B cell (primary cell): ENCODE measurements around the gene RASA3. TPM values are rescaled to one million over a fixed set of nuclear protein-coding genes. Genes with fewer than 3 reads are reported as not detected.

Experiments
- ATAC-seq: fragments of 200-7000 bp; cut with Tn5 transposase; one replicate; pipeline ENCODE4 v1.10.0; 2021; ENCODE audit warnings: low read depth, mild to moderate bottlenecking, moderate number of reproducible peaks, moderate library complexity
- CTCF ChIA-PET: fragments of 350-600 bp; sonication (Branson Sonifier 250); formaldehyde crosslinking; loops from one replicate; lab custom pipeline; 2021; ENCODE audit warnings: antibody characterized with exemption, inconsistent platforms; lab: Charles Lee
- POLR2A ChIA-PET: fragments of 350-600 bp; sonication (Branson Sonifier 250); formaldehyde crosslinking; loops from one replicate; lab custom pipeline; 2021; ENCODE audit warnings: antibody characterized with exemption; lab: Charles Lee
- DNase-seq: peaks from one replicate; pipeline ENCODE4 v3.0.0; 2013
- H2AFZ ChIP-seq: 2 replicates; pipeline ENCODE4 v1.6.1; 2012; ENCODE audit warnings: mild to moderate bottlenecking, low read depth, low read length; ENCODE audit not compliant: insufficient read depth, poor library complexity, severe bottlenecking
- H3K27ac ChIP-seq, 2 donors: 1 replicate in 1 of 2; 2 replicates in 1 of 2; pipeline ENCODE4 v1.5.1; 2012 to 2013; ENCODE audit warnings: low read length in 2 of 2, mild to moderate bottlenecking in 2 of 2, moderate library complexity in 1 of 2
- H3K27me3 ChIP-seq, 4 experiments: fragments of 200-600 bp in 1 of 4; sonication (generic) in 1 of 4; replicated peaks in 1 of 4; 1 replicate in 2 of 4; 2 replicates in 2 of 4; pipeline versions ENCODE4 v1.6.1 to v1.7.0; 2013 to 2016; ENCODE audit warnings: low read length in 3 of 4, mild to moderate bottlenecking in 2 of 4, mixed read lengths in 1 of 4, moderate library complexity in 1 of 4; ENCODE audit not compliant: insufficient read depth in 4 of 4, control insufficient read depth in 3 of 4; ENCODE audit errors: control extremely low read depth in 1 of 4
- H3K36me3 ChIP-seq, 2 experiments: replicated peaks in 1 of 2; 1 replicate in 1 of 2; 2 replicates in 1 of 2; pipeline versions ENCODE4 v1.6.1 to v1.7.1; 2013; ENCODE audit warnings: low read length in 1 of 2; ENCODE audit not compliant: insufficient read depth in 2 of 2, control insufficient read depth in 1 of 2; ENCODE audit errors: control extremely low read depth in 1 of 2, extremely low read depth in 1 of 2
- H3K4me1 ChIP-seq, 2 donors: fragments of 200-600 bp in 1 of 2; sonication (generic) in 1 of 2; 1 replicate in 1 of 2; 2 replicates in 1 of 2; pipeline versions ENCODE4 v1.5.1 to v1.6.1; 2013 to 2017; ENCODE audit warnings: low read length in 2 of 2; ENCODE audit not compliant: control insufficient read depth in 2 of 2, insufficient read depth in 2 of 2
- H3K4me2 ChIP-seq: replicated peaks from 2 replicates; pipeline ENCODE3; 2012; ENCODE audit warnings: mild to moderate bottlenecking, low read depth, low read length; ENCODE audit not compliant: poor library complexity, severe bottlenecking
- H3K4me3 ChIP-seq, 5 experiments: fragments of 200-600 bp in 1 of 5; sonication (generic) in 1 of 5; 1 replicate in 3 of 5; 2 replicates in 2 of 5; pipeline versions ENCODE4 v1.5.1 to v1.7.0; 2011 to 2016; ENCODE audit warnings: low read length in 4 of 5, mild to moderate bottlenecking in 4 of 5, low read depth in 2 of 5, control low read depth in 1 of 5, moderate library complexity in 1 of 5; ENCODE audit not compliant: insufficient read depth in 1 of 5; ENCODE audit errors: control extremely low read depth in 1 of 5, extremely low read depth in 1 of 5
- H3K79me2 ChIP-seq: fragments of 200-600 bp; sonication (generic); one replicate; pipeline ENCODE4 v1.6.0; 2016; ENCODE audit warnings: low read length; ENCODE audit not compliant: control insufficient read depth, insufficient read depth
- H3K9ac ChIP-seq: fragments of 200-600 bp; sonication (generic); 2 replicates; pipeline ENCODE4 v1.6.1; 2017; ENCODE audit warnings: mild to moderate bottlenecking, low read length, moderate library complexity
- H3K9me3 ChIP-seq, 3 donors: one replicate each; pipeline versions ENCODE4 v1.6.1 to v1.7.1; 2013; ENCODE audit warnings: low read length in 2 of 3; ENCODE audit not compliant: control insufficient read depth in 2 of 3, insufficient read depth in 1 of 3; ENCODE audit errors: control extremely low read depth in 1 of 3
- H4K20me1 ChIP-seq: 2 replicates; pipeline ENCODE4 v1.6.0; 2012; ENCODE audit warnings: mild to moderate bottlenecking, low read length; ENCODE audit not compliant: insufficient read depth, control insufficient read depth, poor library complexity, severe bottlenecking
- H3K27ac Mint-ChIP-seq: one replicate; pipeline ENCODE4 v1.8.0; 2021; ENCODE audit warnings: mixed read lengths
- H3K27me3 Mint-ChIP-seq: one replicate; pipeline ENCODE4 v1.8.0; 2021; ENCODE audit warnings: mixed read lengths
- H3K4me1 Mint-ChIP-seq: one replicate; pipeline ENCODE4 v1.8.0; 2021; ENCODE audit warnings: mixed read lengths
- H3K4me3 Mint-ChIP-seq: one replicate; pipeline ENCODE4 v1.8.0; 2021; ENCODE audit warnings: mixed read lengths
- H3K9me3 Mint-ChIP-seq: one replicate; pipeline ENCODE4 v1.8.0; 2022; ENCODE audit warnings: mixed read lengths; ENCODE audit not compliant: insufficient read depth
- CTCF ChIP-seq: fragments of 200-600 bp; IDR thresholded peaks from one replicate; pipeline ENCODE4 v1.8.0; 2022; ENCODE audit warnings: antibody characterized with exemption, mild to moderate bottlenecking
- EZH2 ChIP-seq: IDR thresholded peaks from 2 replicates; pipeline ENCODE4 v1.6.1; 2012; ENCODE audit warnings: borderline replicate concordance, low read depth, mild to moderate bottlenecking, moderate library complexity, low read length; ENCODE audit not compliant: insufficient read depth, poor library complexity, severe bottlenecking
- WGBS: methylation state at CpG from one replicate; pipeline ENCODE4 v1.1.5; 2013; ENCODE audit warnings: missing lambda C conversion rate; ENCODE audit not compliant: insufficient coverage; 5-methylcytosine and 5-hydroxymethylcytosine counted together
- intact Hi-C: fragments of 100-400 bp; cut with micrococcal nuclease; formaldehyde crosslinking; loops from one replicate; pipeline ENCODE4 v1.10.0; 2022
- polyA plus RNA-seq: library from polyadenylated mRNA; depleted of rRNA; stranded (reverse); fragments of >200 nt; gene quantifications from 2 replicates; pipeline ENCODE4 v1.2.3, GENCODE V29; 2012
- total RNA-seq, 2 donors: library from RNA; stranded (reverse); fragments of 120-200 nt in 1 of 2; gene quantifications; 1 replicate in 1 of 2; 2 replicates in 1 of 2; pipeline versions ENCODE4 v1.2.3 to v1.2.4, GENCODE V29; 2013 to 2022

The RASA3 gene
- total and polyA plus RNA-seq, 2 donors (not counting 1 experiment from before 2014, with no cell fraction given), result 54.2 to 87.4 TPM

GRCh38 chr13:114081761-114082681 is 50.4 kb downstream of the RASA3 start:
- no peak overlapping the region for H3K27ac ChIP-seq
- no peak for TF ChIP-seq CTCF
- no peak for TF ChIP-seq EZH2
- no peak overlapping the region for H3K4me3 Mint-ChIP-seq
- no peak overlapping the region for H3K4me2 ChIP-seq
- intact Hi-C loops, result no loop called here
- peaks cover 65% of the 10 kb centered on the region for H3K79me2 ChIP-seq
- POLR2A ChIA-PET, result no interaction called here
- H3K27me3 Mint-ChIP-seq, result no peaks in the 10 kb centered on the region
- 96% methylated on average over 26 of the region's 30 CpGs for WGBS
- peaks cover 20% of the 10 kb centered on the region for H3K4me1 Mint-ChIP-seq
- CTCF ChIA-PET, result no interaction called here
- H3K9me3 Mint-ChIP-seq, result no peaks in the 10 kb centered on the region
- DNase-seq, result no peak
- H3K4me3 ChIP-seq, result no peak overlapping the region
- H4K20me1 ChIP-seq, result peaks cover 64% of the 10 kb centered on the region
- H3K27me3 ChIP-seq, result no peaks in the 10 kb centered on the region
- H3K9ac ChIP-seq, result no peak overlapping the region
- H3K4me1 ChIP-seq, result peaks cover 0 to 5% of the 10 kb centered on the region in 2 donors
- H2AFZ ChIP-seq, result no peak overlapping the region
- H3K36me3 ChIP-seq, result peaks cover 0 to 16% of the 10 kb centered on the region in 2 experiments
- no peak for ATAC-seq
- no peak overlapping the region for H3K27ac Mint-ChIP-seq
- peaks cover 0 to 2% (median 0%) of the 10 kb centered on the region in 3 donors for H3K9me3 ChIP-seq
